HG03442 (cell line): ENCODE results near the gene MRTFA.

Experiments used
- ATAC-seq: cut with Tn5 transposase; IDR thresholded peaks from one replicate; pipeline ENCODE4 v1.9.1; 2021; ENCODE audit warnings: mild to moderate bottlenecking, moderate library complexity; ENCODE audit not compliant: unreplicated experiment

Gene MRTFA

DNA sequence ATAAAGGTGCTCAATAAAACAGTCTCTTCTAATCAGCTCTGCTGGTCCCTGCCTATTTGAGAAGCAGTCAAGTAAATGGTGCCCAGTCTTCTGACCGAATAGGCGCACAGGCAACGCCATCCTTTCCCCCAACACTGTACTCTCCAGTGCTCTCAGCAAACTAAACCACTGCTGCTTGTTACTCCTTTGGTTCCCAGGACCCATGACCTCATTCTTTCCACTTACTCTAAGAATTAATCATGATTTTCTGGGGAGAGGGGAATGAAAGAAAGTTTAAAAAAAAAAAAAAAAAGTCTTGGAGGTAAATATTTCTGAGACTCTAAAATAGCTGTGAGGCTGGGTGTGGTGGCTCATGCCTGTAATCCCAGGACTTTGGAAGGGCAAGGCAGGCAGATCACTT is 202.4 kb downstream of the MRTFA start:
- ATAC-seq = no peak

DNA sequence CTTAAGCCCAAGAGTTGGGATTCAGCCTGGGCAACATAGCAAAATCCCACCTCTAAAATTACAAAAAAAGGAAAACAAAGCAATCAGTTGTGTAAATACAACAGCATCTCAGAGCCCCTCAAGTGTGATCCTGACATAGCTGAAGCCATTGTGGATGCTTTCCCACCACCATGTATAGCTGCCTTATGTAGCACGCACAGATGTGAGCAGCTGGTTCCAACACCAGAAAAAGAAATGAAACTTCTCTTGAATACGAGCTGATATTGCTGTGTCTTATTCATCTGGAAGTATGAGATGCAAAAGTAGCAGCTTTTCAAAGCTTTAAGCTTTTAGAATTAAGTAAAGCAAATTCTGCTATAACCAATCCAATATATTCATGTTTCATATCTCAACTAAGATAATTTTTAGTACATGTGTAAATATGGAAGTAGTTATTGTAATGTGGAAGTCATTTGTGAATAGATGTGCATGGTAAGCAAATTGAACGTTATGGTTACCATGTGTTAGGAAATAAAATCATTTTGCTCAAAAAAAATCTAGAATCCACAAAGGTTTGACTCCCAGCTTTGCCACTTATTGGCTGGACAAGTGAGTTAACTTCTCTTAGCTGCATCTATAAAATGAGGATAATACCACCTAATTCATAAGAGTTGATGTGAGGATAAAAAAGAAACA is 203.0 kb downstream of the MRTFA start:
- ATAC-seq = no peak

DNA sequence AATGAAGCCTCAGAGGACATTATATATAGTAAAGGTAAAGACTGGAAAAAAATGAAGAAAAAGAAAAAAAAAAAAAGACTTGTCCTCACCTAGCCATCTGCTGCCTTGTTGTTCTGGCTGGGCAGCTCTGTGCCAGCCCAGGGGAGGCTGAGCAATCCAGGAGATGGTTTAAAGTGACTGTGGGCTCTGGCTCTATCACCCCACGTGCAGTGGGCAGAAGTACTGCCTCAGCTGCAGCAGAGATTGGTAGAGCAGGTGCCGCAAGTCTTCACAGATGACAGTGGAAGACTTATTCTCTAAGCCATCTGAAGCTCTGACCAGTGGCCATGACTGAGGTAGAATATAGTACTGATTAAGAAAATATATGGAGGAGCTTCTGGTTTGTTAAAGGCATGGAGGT is 203.9 kb downstream of the MRTFA start:
- no peak for ATAC-seq

DNA sequence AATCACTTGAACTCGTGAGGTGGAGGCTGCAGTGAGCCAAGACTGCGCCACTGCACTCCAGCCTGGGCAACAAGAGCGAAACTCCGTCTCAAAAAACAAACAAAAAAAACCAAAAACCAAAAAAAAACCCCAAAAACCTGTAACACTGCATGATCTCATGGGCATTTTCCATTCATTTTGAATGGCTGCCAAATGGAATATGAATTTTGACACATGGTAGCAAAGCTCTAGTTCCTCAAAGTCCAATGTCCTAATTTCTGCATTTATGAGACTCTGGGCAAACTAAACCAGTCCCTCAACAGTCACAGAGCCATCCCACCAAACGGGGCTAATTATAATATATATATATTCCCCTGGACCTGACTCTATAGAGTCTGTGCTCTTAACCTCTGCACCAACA is 204.4 kb downstream of the MRTFA start:
- ATAC-seq = no peak

DNA sequence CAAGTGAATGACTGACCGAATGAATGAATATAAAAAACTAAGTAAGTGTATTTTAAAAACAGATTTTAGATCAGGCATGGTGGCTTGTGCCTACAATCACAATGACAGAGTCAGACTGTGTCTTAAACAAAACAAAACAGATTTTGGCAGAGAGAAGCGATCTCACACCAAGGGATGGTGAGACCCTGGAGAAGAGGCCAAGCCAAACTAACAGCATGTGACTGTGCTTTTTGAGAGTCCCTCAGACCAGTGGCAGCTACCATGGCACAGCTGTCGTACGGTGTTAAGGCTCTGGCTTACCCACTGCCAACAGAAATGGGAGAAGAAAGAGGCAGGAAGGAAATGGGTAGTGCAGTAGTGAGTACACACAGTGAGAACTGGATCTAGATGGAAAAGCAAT is 205.5 kb downstream of the MRTFA start:
- ATAC-seq = no peak

DNA sequence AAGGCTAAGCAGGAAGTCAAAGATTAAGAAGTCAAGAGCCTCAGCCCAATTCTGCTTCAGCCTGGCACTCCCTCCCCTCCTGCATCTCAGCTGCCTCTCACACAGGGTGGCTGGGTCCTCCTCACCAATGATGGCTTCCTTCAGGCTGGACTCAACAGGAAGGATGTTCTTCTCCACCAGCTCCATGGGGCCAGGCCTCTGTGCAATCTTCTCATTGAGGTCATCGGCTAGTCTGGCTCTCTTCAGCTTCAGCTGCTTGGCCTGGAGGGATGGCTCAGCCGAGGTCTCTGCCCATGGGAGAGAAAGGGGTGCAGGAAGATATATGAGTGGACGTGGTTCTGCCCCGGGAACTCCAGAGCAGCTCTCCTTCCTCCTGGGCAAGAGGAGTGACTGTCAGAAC is 207.0 kb downstream of the MRTFA start:
- ATAC-seq = no peak

DNA sequence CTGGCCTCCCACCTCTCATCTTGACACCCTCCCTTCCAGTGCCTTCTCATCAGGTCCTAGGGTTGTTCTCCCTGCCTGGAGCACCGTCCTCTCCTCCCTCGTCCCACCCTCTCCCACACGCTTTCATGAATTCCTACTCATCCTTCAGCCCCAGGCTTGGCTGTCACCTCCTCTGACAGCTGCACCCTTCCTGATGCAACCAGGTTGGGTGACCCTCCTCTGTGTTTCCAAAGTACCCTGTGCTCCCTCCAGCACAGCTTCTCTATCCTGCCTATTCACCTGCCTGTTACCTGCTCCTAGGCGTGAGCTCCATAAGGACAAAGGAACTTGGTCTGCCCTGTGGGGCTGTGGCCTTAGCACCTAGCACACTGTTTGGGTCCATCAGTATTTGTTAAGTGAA is 207.7 kb downstream of the MRTFA start:
- ATAC-seq = no peak

DNA sequence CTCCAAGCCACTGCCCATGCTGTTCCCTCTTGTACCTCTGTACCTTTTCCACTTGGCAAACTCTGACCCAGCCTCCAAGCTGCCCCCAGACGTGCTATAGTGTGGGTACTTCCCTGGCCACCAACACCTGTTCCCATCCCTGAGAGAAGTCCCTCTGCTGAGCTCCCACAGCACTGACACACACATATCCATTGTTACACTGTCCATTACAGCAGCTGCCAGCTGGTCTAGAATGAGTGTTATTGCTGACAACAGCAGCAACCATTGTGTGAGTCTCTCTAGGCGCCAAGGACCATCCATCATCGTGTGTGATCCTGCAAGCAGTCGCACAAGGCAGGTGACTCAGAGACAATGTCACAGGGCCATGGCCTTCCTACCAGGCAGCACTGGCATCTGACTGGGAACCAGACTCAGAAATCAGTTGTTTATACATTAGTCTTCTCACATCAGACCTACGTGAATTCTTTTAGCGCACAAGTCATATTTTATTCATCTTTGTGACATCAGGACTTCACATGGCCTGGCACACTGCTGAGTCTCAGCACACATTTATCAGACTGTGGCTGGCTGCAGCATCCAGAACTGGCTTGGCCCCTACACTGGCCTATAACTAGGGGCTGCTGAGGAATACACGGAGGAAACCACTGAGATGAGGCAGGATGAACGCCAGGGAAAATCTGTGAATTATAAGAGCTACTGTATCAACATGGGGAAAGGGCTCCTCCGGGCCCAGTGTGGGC is 209.8 kb downstream of the MRTFA start:
- no peak for ATAC-seq

DNA sequence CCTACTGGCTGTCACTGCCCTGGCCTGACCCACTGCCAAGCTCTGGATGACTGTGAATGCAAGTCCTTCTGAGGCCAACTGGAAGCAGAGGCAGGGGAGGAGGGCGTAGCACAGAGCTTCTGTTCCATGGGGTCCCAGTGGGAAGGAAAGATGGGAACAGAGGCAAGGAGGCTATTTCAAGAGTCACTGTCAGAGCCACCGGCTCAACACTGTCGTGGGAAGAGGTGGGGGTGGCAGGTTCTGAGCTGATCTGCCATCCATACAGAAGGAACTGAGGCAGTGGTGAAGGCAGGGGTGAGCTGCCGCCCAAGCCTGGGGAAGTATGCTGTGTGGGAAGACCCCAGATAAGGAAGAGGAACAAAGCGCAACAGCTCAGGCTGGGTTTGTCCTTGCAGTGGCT is 211.4 kb downstream of the MRTFA start:
- no peak for ATAC-seq

DNA sequence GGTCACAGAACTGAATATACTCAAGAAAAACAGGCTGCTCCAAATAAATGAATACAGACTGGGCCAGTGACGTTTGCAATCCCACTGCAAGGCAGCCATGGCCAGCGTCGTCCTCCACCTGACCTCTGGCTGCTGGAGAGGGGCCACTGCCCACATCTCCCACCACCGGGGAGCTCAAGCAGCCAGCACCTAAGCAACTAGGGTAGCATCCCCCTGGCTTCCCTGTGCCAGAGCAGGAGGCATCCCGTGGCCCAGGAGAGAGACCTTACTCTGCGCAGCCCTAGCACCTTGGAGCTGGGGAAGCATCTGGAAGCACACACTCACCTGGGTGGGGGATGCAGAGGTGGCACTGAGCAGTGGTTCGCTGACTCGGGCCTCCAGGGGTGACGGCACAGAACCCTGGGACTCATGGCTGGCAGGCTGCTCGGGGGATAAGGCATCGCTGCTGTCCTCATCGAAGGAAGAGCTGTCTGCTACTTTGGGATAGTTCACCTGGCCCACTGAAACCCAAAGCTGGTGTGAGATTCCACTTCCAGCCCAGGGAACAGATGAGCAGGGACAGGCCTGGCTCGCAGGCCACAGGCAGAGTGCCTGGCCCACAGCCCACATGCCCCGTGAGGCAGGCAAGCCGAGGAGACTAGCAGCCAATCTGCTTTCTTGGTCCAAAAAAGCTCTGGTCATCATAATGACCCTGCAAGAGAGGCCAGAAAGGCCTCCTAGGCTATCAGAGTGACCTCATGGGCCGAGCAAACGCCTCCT is 212.5 kb downstream of the MRTFA start:
- ATAC-seq = no peak

DNA sequence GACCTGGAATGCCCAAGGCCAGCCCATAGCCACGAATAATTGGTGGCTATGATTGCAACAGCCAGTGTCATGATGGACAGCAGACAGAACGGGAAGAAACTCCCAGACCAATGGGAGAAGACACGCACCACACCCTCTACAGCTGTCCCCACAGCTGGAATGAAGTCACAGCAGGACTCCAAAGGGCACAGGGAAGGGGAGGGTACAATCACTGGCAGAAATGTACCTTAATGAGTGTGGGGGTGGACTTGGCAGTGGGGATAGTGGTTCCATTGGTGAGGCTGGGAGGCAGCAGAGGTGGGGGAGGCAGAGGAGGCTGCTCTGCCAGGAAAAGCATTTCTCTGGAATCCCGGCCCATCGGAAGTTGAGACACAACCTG is 213.2 kb downstream of the MRTFA start:
- no peak for ATAC-seq

DNA sequence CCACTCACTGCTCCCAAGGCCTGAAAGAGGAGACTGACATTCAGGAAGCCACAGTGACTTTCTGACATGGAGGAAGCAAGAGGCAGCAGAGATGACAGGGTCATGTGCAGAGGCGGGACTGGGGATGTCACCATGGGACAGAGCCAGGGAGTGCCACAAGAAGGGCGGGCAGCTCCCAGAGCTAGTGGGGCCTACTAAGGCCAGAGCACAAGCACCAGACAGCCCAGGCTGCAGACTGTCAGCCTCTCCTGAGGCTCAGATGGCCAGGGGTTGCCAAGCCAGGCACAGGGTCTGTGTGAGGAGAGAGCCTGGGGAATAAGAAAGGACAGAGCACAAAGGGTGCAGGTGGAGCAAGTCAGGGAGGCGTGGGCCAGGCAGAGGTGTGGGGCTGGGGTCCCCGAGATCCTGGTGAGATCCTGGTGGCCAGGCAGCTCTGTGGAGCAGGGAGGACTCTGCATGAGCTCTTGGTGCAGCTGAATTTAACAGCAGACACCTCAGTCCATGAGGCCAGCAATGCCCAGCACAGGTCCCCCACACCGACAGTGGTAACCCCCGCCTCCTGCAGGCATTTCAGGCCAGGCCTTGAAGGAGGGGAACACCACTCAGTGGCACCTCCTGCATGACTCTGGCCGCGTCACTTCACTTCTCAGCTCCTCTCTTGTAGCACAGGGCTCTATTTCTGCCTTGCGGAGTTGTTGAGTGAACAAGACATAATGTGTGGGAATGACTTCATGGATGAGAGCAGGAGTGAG is 213.8 kb downstream of the MRTFA start:
- ATAC-seq = no peak

DNA sequence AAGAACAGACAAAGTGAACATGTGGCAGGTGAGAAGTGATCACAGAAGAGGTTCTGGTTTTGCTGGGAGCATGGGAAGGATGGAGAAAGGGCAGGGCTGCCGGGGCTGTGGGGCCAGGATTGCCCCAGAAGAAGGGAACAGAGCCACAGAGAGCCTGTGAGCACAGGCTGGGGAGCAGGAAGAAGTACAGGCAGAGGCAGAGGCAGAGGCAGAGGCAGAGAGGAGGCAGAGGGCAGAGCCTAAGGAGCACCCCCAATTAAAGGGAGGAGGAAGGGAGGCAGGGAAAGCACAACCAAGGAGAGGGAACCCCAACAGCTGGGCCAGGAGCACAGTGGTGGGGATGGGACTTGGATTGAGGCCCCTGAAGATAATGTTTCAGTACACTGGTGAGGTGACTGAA is 214.6 kb downstream of the MRTFA start:
- ATAC-seq = no peak

DNA sequence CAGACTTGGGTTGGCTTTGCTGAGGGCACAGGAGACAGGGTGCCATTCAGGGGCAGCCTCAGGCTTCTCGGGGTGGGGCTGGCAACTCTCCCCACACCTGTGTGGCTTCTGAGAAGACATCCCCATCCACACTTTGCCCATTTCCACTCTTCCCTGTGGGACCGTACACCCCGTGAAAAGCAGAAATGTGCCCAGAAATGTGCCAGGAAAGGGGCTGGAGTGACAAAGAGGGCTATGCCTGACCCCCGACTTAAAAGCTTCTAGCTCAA is 215.5 kb downstream of the MRTFA start:
- no peak for ATAC-seq

DNA sequence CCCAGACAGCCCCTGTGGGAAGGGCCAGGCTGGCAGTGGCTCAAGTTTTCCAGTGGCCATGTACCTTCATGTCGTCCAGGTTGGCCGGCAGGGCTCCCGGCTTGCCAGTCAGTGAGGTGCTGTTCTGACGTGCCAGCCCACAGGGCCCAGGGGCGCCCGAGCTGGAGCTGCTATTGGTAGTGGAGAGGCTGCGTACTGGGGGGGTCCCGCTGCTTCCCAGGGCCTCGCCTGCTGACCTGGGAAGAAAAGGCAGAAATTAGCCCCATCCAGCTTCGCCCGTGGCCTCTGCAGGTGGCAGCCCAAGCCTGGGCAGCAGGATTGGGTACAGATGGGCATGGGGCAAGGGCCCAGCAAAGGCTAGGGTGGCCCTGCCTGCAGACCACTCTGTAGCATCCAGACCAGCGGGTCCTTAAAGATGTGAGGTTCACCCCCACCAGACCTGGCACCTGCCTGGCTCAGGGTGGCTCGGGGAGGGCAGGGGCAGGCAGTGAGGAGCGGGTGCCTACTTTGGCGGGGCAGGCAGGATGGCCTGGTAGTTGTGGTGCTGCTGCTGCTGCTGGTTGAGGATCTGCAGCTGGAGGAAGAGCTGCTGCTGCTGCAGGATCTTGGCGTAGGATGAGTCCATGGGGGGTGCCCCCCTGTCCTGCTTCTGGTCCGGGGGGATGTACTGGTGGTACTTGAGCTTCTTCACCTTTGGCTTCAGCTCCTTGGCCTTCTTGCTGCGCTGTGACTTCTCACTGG is 216.0 kb downstream of the MRTFA start:
- ATAC-seq = no peak

DNA sequence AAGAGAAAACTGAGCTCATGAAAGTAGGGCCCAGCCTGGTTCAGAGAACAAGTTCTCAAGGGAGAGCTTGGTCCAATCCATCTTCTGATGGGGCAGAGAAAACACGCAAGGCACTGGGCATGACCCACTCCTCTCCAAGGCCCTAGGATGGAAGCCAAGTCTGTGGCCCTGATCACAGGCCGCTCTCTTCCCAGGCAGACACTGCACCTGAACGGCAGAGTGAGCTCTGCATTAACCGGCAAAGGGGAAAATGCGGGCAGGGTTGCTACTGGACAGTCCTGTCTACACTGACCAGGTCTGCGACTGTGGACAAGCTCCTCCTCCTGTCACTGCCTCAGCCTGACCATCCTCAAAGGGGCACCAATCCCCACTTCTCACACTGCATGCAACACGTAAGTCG is 216.8 kb downstream of the MRTFA start:
- ATAC-seq = no peak

DNA sequence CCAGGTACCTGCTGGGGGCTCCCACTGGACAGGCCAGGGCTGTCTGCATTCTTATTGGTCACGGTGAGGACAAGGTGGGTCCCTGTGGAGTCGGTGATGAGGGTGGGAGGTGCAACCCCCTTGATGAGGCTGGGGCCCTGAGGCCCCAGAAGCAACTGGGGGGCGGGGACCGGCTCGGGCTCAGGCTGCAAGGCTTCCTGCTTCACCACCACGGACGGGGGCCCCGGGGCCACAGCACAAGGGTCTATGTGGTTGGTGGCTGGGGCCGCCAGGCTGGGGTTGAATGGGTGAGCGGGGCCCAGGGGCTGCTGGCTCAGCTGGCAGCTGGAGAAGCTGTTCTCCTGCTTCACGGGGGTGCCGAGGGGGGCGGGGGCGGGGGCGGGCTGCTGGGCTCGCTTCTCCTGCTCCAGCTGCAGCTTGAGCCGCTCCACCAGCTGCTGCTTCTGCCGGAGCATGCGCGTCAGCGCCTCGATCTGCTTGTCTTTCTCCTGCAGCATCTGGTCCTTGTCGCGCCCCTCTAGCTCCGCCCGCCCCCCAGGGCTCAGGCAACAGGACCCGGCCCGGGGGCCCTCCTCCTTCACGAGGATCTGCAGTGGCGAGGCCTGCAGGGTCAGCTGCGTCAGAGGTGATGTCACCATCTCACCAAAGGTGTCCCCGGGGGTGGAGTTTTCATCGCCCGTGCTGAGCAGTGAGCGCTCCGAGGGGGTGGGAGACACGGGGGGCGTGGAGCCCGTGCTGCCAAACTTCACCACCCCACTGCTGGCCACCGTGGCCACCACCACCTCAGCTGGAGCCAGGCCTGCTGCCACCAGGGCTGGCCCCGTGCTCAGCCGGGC is 217.9 kb downstream of the MRTFA start:
- no peak for ATAC-seq

DNA sequence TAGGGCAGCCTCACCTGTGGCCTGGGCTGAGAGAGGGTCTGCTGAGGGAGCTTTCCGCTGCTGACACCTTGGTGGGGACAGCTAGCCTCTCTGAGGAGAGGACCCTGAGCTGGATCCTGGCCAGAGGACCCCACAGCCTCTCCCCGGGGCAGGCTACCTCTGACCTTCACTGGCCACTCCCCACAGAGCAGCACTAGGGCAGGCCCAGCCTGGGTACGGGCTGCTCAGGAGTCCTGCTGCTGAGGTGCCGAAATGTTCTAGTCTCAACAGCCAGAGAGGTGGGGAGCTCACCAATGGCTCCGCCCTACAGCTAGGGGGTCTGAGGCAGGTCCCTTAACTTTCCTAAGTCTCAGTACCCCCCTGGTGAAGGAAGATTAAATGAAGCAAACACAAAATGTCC is 218.6 kb downstream of the MRTFA start:
- no peak for ATAC-seq

DNA sequence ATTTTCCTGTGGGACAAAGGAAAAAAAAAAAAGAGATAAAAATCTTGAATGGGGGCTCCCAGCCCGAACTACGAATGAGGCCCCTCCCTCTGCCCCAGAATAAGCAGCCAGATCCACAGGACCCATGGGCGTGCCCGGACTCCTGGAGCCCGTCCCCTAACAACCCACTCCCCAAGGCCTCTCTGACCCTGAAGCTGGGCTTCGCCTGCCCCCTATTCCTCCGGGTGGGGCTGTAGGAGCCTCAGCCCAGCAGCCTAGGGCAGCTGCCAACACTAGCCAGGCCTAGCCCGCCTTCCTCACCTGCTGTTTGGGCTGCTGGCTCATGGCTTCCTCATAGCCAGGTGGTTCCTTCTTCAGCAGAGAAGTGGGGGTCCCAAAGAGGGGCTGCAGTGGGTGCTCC is 219.5 kb downstream of the MRTFA start:
- no peak for ATAC-seq

DNA sequence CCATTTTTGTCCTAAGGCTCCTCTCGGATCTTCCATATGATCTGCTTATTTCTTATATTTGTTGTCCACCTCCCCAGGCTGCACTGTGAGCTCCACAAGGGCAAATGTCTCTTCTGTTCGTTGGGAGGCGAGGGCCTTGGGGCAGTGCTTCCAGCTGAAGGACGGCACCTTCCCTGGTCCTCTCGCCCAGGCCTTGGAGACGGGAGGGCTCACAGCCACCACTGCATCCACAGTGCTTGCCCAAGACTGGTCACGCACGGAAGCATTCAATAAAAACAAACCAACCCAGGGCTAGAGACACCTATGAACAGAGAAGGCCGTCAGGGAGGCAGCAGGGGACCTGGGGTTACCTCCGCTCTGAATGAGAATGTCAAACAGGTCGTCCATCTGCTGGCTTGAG is 219.9 kb downstream of the MRTFA start:
- no peak for ATAC-seq
